Measurements from ENCODE around the gene FGF1. TPM values are rescaled to one million over a fixed set of nuclear protein-coding genes. Genes with fewer than 3 reads are reported as not detected.

Gene FGF1
- 0.19 and 0.85 TPM in 2 replicates for total RNA-seq

- no peak for DNase-seq
These were observed at the start of gene FGF1 for GRCh38 chr5:142685418-142686209. TSS of gene FGF1 (minus strand) at chr5:142686090. CDS start at chr5:142614127, 71,963 bp downstream.

GRCh38 chr5:142727735-142728047 lies 41.8 kb upstream of the FGF1 start:
- DNase-seq = no peak

GRCh38 chr5:142726188-142726731 lies 40.4 kb upstream of the FGF1 start:
- DNase-seq = peak; percentile 83

GRCh38 chr5:142725231-142726187 lies 39.6 kb upstream of the FGF1 start:
- DNase-seq = no peak

- no peak for DNase-seq
These were observed 38.9 kb upstream of the FGF1 start for GRCh38 chr5:142724821-142725220.

- no peak for DNase-seq
These were observed 37.0 kb upstream of the FGF1 start for GRCh38 chr5:142722896-142723295.

GRCh38 chr5:142722146-142722545 lies 36.3 kb upstream of the FGF1 start:
- no peak for DNase-seq

GRCh38 chr5:142720641-142721271 lies 34.9 kb upstream of the FGF1 start:
- DNase-seq = no peak

GRCh38 chr5:142719836-142720370 lies 34.0 kb upstream of the FGF1 start:
- DNase-seq = no peak

GRCh38 chr5:142717582-142718215 lies 31.8 kb upstream of the FGF1 start:
- DNase-seq = peak; percentile 90

- peak; percentile 79 for DNase-seq
These were observed 31.1 kb upstream of the FGF1 start for GRCh38 chr5:142716963-142717362.

- no peak for DNase-seq
These were observed 29.4 kb upstream of the FGF1 start for GRCh38 chr5:142715291-142715690.

- peak; percentile 93 for DNase-seq
These were observed 27.3 kb upstream of the FGF1 start for GRCh38 chr5:142713121-142713706.

GRCh38 chr5:142703153-142703552 lies 17.3 kb upstream of the FGF1 start:
- no peak for DNase-seq

- DNase-seq = no peak
These were observed 15.9 kb upstream of the FGF1 start for GRCh38 chr5:142701673-142702311.

- no peak for DNase-seq
These were observed 14.7 kb upstream of the FGF1 start for GRCh38 chr5:142700566-142700965.

- peak; percentile 92 for DNase-seq
These were observed 13.4 kb upstream of the FGF1 start for GRCh38 chr5:142699184-142699720.

GRCh38 chr5:142698447-142699183 lies 12.7 kb upstream of the FGF1 start:
- DNase-seq = peak; percentile 11

GRCh38 chr5:142697356-142698255 lies 11.7 kb upstream of the FGF1 start:
- DNase-seq = peak; percentile 32
